Activated effector memory CD4-positive, alpha-beta T cell treated with anti-CD3 and anti-CD28 coated beads, Interleukin-2, amount 50 U/mL, for 16 hours (primary cell): ENCODE results near the gene USP46.

Source experiments
- DNase-seq: peaks from one replicate; pipeline ENCODE4 v3.0.0-alpha.2; 2020

The USP46 gene

GRCh38 chr4:52655506-52655905 is 3.6 kb downstream of the USP46 start:
- no peak for DNase-seq

- no peak for DNase-seq
These were observed 7.0 kb downstream of the USP46 start for GRCh38 chr4:52651996-52652672.

- DNase-seq, result no peak
These were observed 10.3 kb downstream of the USP46 start for GRCh38 chr4:52648836-52649235.

GRCh38 chr4:52646741-52647140 is 12.4 kb downstream of the USP46 start:
- no peak for DNase-seq

- DNase-seq, result no peak
These were observed 13.0 kb downstream of the USP46 start for GRCh38 chr4:52646096-52646495.

GRCh38 chr4:52645300-52645699 is 13.8 kb downstream of the USP46 start:
- no peak for DNase-seq

- DNase-seq, result no peak
These were observed 15.3 kb downstream of the USP46 start for GRCh38 chr4:52643785-52644244.

GRCh38 chr4:52643190-52643589 is 15.9 kb downstream of the USP46 start:
- no peak for DNase-seq

- DNase-seq, result no peak
These were observed 17.1 kb downstream of the USP46 start for GRCh38 chr4:52641854-52642563.

- no peak for DNase-seq
These were observed 18.1 kb downstream of the USP46 start for GRCh38 chr4:52640808-52641565.

- no peak for DNase-seq
These were observed 20.4 kb downstream of the USP46 start for GRCh38 chr4:52638717-52639116.

- no peak for DNase-seq
These were observed 22.0 kb downstream of the USP46 start for GRCh38 chr4:52637116-52637515.

GRCh38 chr4:52635560-52635959 is 23.5 kb downstream of the USP46 start:
- no peak for DNase-seq

GRCh38 chr4:52635130-52635529 is 24.0 kb downstream of the USP46 start:
- no peak for DNase-seq

- no peak for DNase-seq
These were observed 25.3 kb downstream of the USP46 start for GRCh38 chr4:52633846-52634245.

GRCh38 chr4:52628974-52629373 is 30.1 kb downstream of the USP46 start:
- no peak for DNase-seq

- no peak for DNase-seq
These were observed 30.6 kb downstream of the USP46 start for GRCh38 chr4:52628543-52628942.

GRCh38 chr4:52627876-52628275 is 31.2 kb downstream of the USP46 start:
- no peak for DNase-seq

GRCh38 chr4:52625216-52625615 is 33.9 kb downstream of the USP46 start:
- DNase-seq, result no peak

- DNase-seq, result no peak
These were observed 36.5 kb downstream of the USP46 start for GRCh38 chr4:52622564-52622963.

- DNase-seq, result no peak
These were observed 37.5 kb downstream of the USP46 start for GRCh38 chr4:52621567-52621966.

GRCh38 chr4:52619591-52619931 is 39.5 kb downstream of the USP46 start:
- no peak for DNase-seq

- DNase-seq, result no peak
These were observed 40.1 kb downstream of the USP46 start for GRCh38 chr4:52618795-52619590.
